H1 (cell line): ENCODE data around the gene SRRM4. TPM values are rescaled to one million over a fixed set of nuclear protein-coding genes. Genes with fewer than 3 reads are reported as not detected.

Experiments
- CTCF ChIA-PET: fragments of 300-600 bp; sonication (Branson Sonifier 250); formaldehyde crosslinking; loops from one replicate; lab custom pipeline; 2021; ENCODE audit not compliant: partially characterized antibody; lab: Charles Lee
- POLR2A ChIA-PET: fragments of 300-600 bp; sonication (Branson Sonifier 250); formaldehyde crosslinking; loops from one replicate; lab custom pipeline; 2021; ENCODE audit warnings: inconsistent platforms; ENCODE audit not compliant: partially characterized antibody; lab: Charles Lee
- DNase-seq, 2 experiments: peaks; one replicate each; pipeline versions ENCODE4 v3.0.0 to v3.0.0-alpha.2; 2010 to 2022; ENCODE audit warnings: low spot score in 2 of 2, low read depth in 1 of 2, mixed read lengths in 1 of 2
- FAIRE-seq: peaks from 2 replicates; lab custom pipeline; 2011; peaks lifted over from hg19 to GRCh38; lab: Jason Lieb, UNC
- H2AFZ ChIP-seq: 2 replicates; pipeline ENCODE4 v1.8.1; 2012; ENCODE audit warnings: low read length, inconsistent platforms
- H2AK5ac ChIP-seq: 2 replicates; pipeline ENCODE4 v1.6.1; 2013; ENCODE audit warnings: low read depth, low read length
- H2BK120ac ChIP-seq: replicated peaks from 2 replicates; pipeline ENCODE3; 2013; ENCODE audit warnings: low read depth, low read length, inconsistent platforms
- H2BK12ac ChIP-seq: 2 replicates; pipeline ENCODE4 v1.6.1; 2013; ENCODE audit warnings: low read depth, low read length
- H2BK15ac ChIP-seq: 2 replicates; pipeline ENCODE4 v1.6.1; 2013; ENCODE audit warnings: low read length
- H2BK20ac ChIP-seq: 2 replicates; pipeline ENCODE4 v1.6.1; 2013; ENCODE audit warnings: low read length
- H2BK5ac ChIP-seq: 2 replicates; pipeline ENCODE4 v1.6.1; 2013; ENCODE audit warnings: low read depth, low read length
- H3K14ac ChIP-seq: 2 replicates; pipeline ENCODE4 v1.6.1; 2013; ENCODE audit warnings: inconsistent platforms; ENCODE audit not compliant: insufficient read length
- H3K18ac ChIP-seq: 2 replicates; pipeline ENCODE4 v1.6.1; 2013; ENCODE audit warnings: low read length; ENCODE audit errors: extremely low read depth
- H3K23ac ChIP-seq: 2 replicates; pipeline ENCODE4 v1.6.1; 2013; ENCODE audit warnings: inconsistent platforms; ENCODE audit not compliant: insufficient read length
- H3K23me2 ChIP-seq: 2 replicates; pipeline ENCODE4 v1.6.1; 2013; ENCODE audit warnings: low read depth, low read length
- H3K27ac ChIP-seq: 2 replicates; pipeline ENCODE4 v1.6.1; 2011; ENCODE audit warnings: low read depth, low read length, inconsistent platforms
- H3K27me3 ChIP-seq, 4 experiments: replicated peaks in 1 of 4; 1 replicate in 1 of 4; 2 replicates in 3 of 4; pipeline versions ENCODE4 v1.6.1 to v1.8.1; 2011 to 2013; ENCODE audit warnings: low read length in 3 of 4, mild to moderate bottlenecking in 3 of 4, inconsistent platforms in 2 of 4, mixed read lengths in 2 of 4, moderate library complexity in 1 of 4; ENCODE audit not compliant: control insufficient read depth in 3 of 4, insufficient read depth in 3 of 4; ENCODE audit errors: extremely low read depth in 1 of 4
- H3K36me3 ChIP-seq, 4 experiments: 2 replicates each; pipeline versions ENCODE4 v1.6.1 to v1.8.1; 2011 to 2013; ENCODE audit warnings: mild to moderate bottlenecking in 4 of 4, low read length in 3 of 4, moderate library complexity in 2 of 4, control low read depth in 1 of 4, inconsistent platforms in 1 of 4; ENCODE audit not compliant: insufficient read depth in 4 of 4, control insufficient read depth in 2 of 4
- H3K4ac ChIP-seq: replicated peaks from 2 replicates; pipeline ENCODE3; 2013; ENCODE audit warnings: low read length, low read depth, mixed read lengths, inconsistent platforms; ENCODE audit not compliant: insufficient read length
- H3K4me1 ChIP-seq, 4 experiments: replicated peaks in 1 of 4; 1 replicate in 1 of 4; 2 replicates in 3 of 4; pipeline versions ENCODE4 v1.6.1 to v1.8.1; 2011 to 2013; ENCODE audit warnings: low read length in 3 of 4, inconsistent platforms in 2 of 4, mixed read lengths in 1 of 4; ENCODE audit not compliant: insufficient read depth in 4 of 4, control insufficient read depth in 3 of 4
- H3K4me2 ChIP-seq, 2 experiments: 2 replicates each; pipeline versions ENCODE4 v1.6.1 to v1.8.1; 2011 to 2013; ENCODE audit warnings: low read depth in 2 of 2, low read length in 2 of 2, control low read depth in 1 of 2, inconsistent platforms in 1 of 2, mild to moderate bottlenecking in 1 of 2; ENCODE audit not compliant: insufficient read depth in 1 of 2
- H3K4me3 ChIP-seq, 4 experiments: fragments of 200-600, 300-600 bp in 1 of 4; sonication (generic), shearing (Covaris generic), sonication (Bioruptor Twin) in 1 of 4; 2 replicates each; pipeline versions ENCODE4 v1.5.1 to v1.8.1; 2011 to 2016; ENCODE audit warnings: low read length in 4 of 4, low read depth in 3 of 4, control low read depth in 2 of 4, inconsistent platforms in 2 of 4, mild to moderate bottlenecking in 2 of 4, mixed read lengths in 1 of 4, moderate library complexity in 1 of 4; ENCODE audit not compliant: insufficient read depth in 2 of 4; ENCODE audit errors: extremely low read depth in 1 of 4
- H3K56ac ChIP-seq: replicated peaks from 2 replicates; pipeline ENCODE3; 2013; ENCODE audit warnings: low read depth, mild to moderate bottlenecking, mixed read lengths, low read length, inconsistent platforms; ENCODE audit not compliant: insufficient read length
- H3K79me1 ChIP-seq: 2 replicates; pipeline ENCODE4 v1.6.1; 2013; ENCODE audit warnings: low read depth, low read length, control low read depth
- H3K79me2 ChIP-seq, 2 experiments: 2 replicates each; pipeline versions ENCODE4 v1.6.1 to v1.8.1; 2012 to 2013; ENCODE audit warnings: low read length in 2 of 2, mild to moderate bottlenecking in 2 of 2, inconsistent platforms in 1 of 2; ENCODE audit not compliant: insufficient read depth in 2 of 2, control insufficient read depth in 1 of 2
- H3K9ac ChIP-seq, 4 experiments: replicated peaks in 1 of 4; 1 replicate in 1 of 4; 2 replicates in 3 of 4; pipeline versions ENCODE4 v1.6.1 to v1.8.1; 2011 to 2013; ENCODE audit warnings: low read depth in 3 of 4, low read length in 3 of 4, control low read depth in 2 of 4, mild to moderate bottlenecking in 2 of 4, moderate library complexity in 2 of 4, inconsistent platforms in 1 of 4; ENCODE audit errors: extremely low read depth in 1 of 4
- H3K9me3 ChIP-seq, 2 experiments: 2 replicates each; pipeline versions ENCODE4 v1.6.1 to v1.8.1; 2012 to 2013; ENCODE audit warnings: mild to moderate bottlenecking in 2 of 2, moderate library complexity in 2 of 2, control low read depth in 1 of 2, inconsistent platforms in 1 of 2, low read depth in 1 of 2, low read length in 1 of 2, mixed read lengths in 1 of 2; ENCODE audit not compliant: insufficient read depth in 2 of 2
- H4K20me1 ChIP-seq, 2 experiments: replicated peaks in 1 of 2; 2 replicates each; pipeline versions ENCODE3 to v1.8.1; 2011 to 2013; ENCODE audit warnings: inconsistent platforms in 2 of 2, low read length in 2 of 2, mild to moderate bottlenecking in 1 of 2; ENCODE audit not compliant: insufficient read depth in 2 of 2, control insufficient read depth in 1 of 2
- H4K5ac ChIP-seq: 2 replicates; pipeline ENCODE4 v1.6.1; 2013; ENCODE audit warnings: low read length, low read depth, mixed read lengths, inconsistent platforms; ENCODE audit not compliant: insufficient read length
- H4K8ac ChIP-seq: 2 replicates; pipeline ENCODE4 v1.8.0; 2013; ENCODE audit warnings: mild to moderate bottlenecking, moderate library complexity, low read length, inconsistent platforms; ENCODE audit not compliant: insufficient read depth; ENCODE audit errors: extremely low read depth
- H4K91ac ChIP-seq: replicated peaks from 2 replicates; pipeline ENCODE3; 2013; ENCODE audit warnings: low read length, mixed read lengths, inconsistent platforms; ENCODE audit not compliant: insufficient read length
- SIRT6 ChIP-seq: IDR thresholded peaks from one replicate; pipeline ENCODE4 v1.7.1; 2012; ENCODE audit warnings: low read length, inconsistent platforms
- SP2 ChIP-seq: IDR thresholded peaks from 2 replicates; pipeline ENCODE4 v1.6.1; 2012; ENCODE audit warnings: mild to moderate bottlenecking, low read length, inconsistent platforms
- WGBS, 2 experiments: shearing (Covaris generic) in 1 of 2; methylation state at CpG; one replicate each; pipeline versions ENCODE4 v1.1.6 to v1.1.7; 2013 to 2015; ENCODE audit warnings: low lambda C conversion rate in 2 of 2, mixed read lengths in 2 of 2, inconsistent platforms in 1 of 2, low coverage in 1 of 2, missing lambda C conversion rate in 1 of 2; ENCODE audit not compliant: insufficient replicate concordance in 2 of 2, insufficient coverage in 1 of 2, insufficient read length in 1 of 2; ENCODE audit errors: extremely low coverage in 1 of 2, missing lambda C conversion rate in 1 of 2; 5-methylcytosine and 5-hydroxymethylcytosine counted together
- polyA plus RNA-seq, 7 experiments: library from polyadenylated mRNA; depleted of rRNA in 3 of 7; stranded (reverse) in 5 of 7; unstranded in 2 of 7; fragments of >200 nt in 5 of 7; fragments of 200-250 nt in 2 of 7; gene quantifications; 1 replicate in 5 of 7; 2 replicates in 1 of 7; 4 replicates in 1 of 7; pipeline versions ENCODE4 v1.2.1 to v1.2.3, GENCODE V29; 2011 to 2013; ENCODE audit warnings: missing spikeins in 2 of 7, mixed read lengths in 2 of 7
- total RNA-seq: library from RNA; stranded (reverse); fragmentation: NEBNext Ultra II Directional; extraction: Animal tissue kit (Norgen Biotek cat#: 25700); gene quantifications from 2 replicates; pipeline ENCODE4 v1.2.1, GENCODE V29; 2021

The SRRM4 gene
- total and polyA plus RNA-seq, 2 of the 8 experiments (the other 6 are each of a cell fraction or from before 2014, with no cell fraction given), result 0.53 to 1.1 TPM

DNA sequence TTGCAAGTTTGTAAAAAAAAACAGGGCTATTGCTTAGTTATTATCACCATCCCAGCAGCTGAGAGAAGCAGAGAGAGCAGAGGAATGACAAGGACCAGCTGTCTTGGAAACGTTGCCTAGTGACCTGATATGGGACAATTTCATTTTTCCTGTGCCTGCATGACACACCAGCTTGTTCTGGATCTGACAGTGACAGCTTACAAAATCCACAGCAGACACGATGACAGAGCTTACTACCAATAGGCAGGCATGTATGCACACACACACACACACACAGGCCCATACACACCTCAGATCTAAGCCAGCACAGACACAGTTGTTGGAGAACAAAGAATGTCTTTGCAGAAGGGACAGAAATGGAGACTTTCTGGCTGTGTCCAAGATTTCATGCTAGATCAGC lies 222.8 kb downstream of the SRRM4 start:
- CTCF ChIA-PET, result interaction anchor here (0.5 to 2.4 kb wide), 12 partner anchors 8 to 243 kb away, joined by 3 to 13 read pairs (median 5); no protein-coding TSS in a partner anchor
- POLR2A ChIA-PET, result interaction anchor here (0.5 to 0.9 kb wide), 2 partner anchors 21 to 990 kb away, joined by 3 read pairs; no protein-coding TSS in a partner anchor
- no peaks in the 10 kb centered on the region for H3K36me3 ChIP-seq
- peak overlapping the region; percentile 20 for H4K91ac ChIP-seq
- H3K27me3 ChIP-seq, result no peaks in the 10 kb centered on the region
- no peaks in the 10 kb centered on the region for H3K9me3 ChIP-seq
- H2BK20ac ChIP-seq, result 0 out of 2 replicates have a peak overlapping the region, but pooled peaks have one; percentile 76
- no peak for DNase-seq
- no peak overlapping the region for H3K4me3 ChIP-seq
- H3K9ac ChIP-seq, result no peak overlapping the region
- H3K23ac ChIP-seq, result no peak overlapping the region
- H2BK5ac ChIP-seq, result no peak overlapping the region
- no peaks in the 10 kb centered on the region for H3K79me2 ChIP-seq
- peaks cover 12 to 32% (median 25%) of the 10 kb centered on the region in 4 experiments for H3K4me1 ChIP-seq
- no peak overlapping the region for H2AK5ac ChIP-seq
- no peak overlapping the region for H3K14ac ChIP-seq
- H3K56ac ChIP-seq, result no peak overlapping the region
- H3K27ac ChIP-seq, result no peak overlapping the region
- no peak overlapping the region for H3K4me2 ChIP-seq
- H4K5ac ChIP-seq, result no peak overlapping the region
- H3K79me1 ChIP-seq, result no peaks in the 10 kb centered on the region
- no peaks in the 10 kb centered on the region for H4K20me1 ChIP-seq
- WGBS, 2 experiments, result 80% methylated on average over 2 of the region's 2 CpGs; no CpG with 5 or more reads in 1 of the 2 experiments
- H3K4ac ChIP-seq, result peak overlapping the region; percentile 22
- H2AFZ ChIP-seq, result no peak overlapping the region
- 0 out of 2 replicates have a peak overlapping the region, but pooled peaks have one; percentile 14 for H2BK15ac ChIP-seq
- no peak overlapping the region for H4K8ac ChIP-seq
- H3K18ac ChIP-seq, result peak overlapping the region; percentile 5; the same call in 1 of the 2 replicates
- H3K23me2 ChIP-seq, result no peaks in the 10 kb centered on the region; the same call in 1 of the 2 replicates
- FAIRE-seq, result no peak
- peak overlapping the region; percentile 32; the same call in 1 of the 2 replicates for H2BK12ac ChIP-seq
- H2BK120ac ChIP-seq, result peak overlapping the region; percentile 23
- TF ChIP-seq SIRT6, result no peak
- TF ChIP-seq SP2, result no peak
